Measurements from ENCODE around the gene RO60. TPM values are rescaled to one million over a fixed set of nuclear protein-coding genes. Genes with fewer than 3 reads are reported as not detected.

RO60 gene
- total RNA-seq, 4 donors from 2014 or later, result 112 to 277 (median 168) TPM

DNA sequence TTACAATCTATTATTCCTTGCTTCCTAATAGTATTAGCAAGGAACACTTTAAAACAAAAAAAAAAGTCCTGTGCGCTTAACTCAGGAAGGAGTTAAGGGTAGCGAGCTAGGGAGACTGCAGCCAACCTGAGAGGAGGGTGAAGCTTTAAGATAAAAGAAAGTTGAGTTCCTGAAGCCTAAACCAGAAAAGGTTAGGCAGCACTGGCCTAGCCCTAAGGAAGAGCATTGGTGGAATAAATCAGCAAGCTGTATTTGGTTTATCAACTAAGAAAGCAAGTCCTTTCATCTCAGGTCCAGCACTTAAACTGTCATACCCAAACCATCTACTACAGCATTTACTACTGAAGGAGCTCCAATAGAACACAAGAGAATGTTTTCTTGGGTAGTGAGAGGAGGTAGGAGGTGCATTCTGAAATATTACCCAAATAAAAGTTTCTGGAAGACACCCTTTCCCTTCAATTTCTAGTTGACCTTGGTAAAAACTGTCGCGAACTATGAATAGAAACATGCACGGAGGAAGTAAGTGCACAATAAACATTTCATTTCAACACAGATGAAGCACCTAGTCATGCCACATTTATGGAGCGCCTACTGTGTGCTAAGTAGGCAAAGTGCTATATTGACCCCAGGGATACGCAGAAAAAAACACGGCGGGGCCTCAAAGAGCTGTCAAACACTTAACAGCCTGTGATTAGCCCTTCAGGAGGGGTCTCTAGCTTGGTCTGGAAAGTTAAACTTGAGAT is 44.5 kb downstream of the RO60 start:
- Histone ChIP-seq H3K9me3 (no peaks in the 10 kb centered on the region), H3K4me1 (peaks cover 17 to 28% (median 22%) of the 10 kb centered on the region in 4 donors), H3K36me3 (peaks cover 7 to 19% (median 17%) of the 10 kb centered on the region in 4 donors), H3K4me3 (peak overlapping the region; percentile 72 to 88 (median 81)), H3K27me3 (no peaks in the 10 kb centered on the region), H3K27ac (replicated peaks in 1 of 4) (peak overlapping the region; percentile 91 to 96 (median 92))
- intact Hi-C loops (cut with DNase I), result loop anchor here (5.0 kb wide), 1 partner anchor 42 kb away; no protein-coding TSS in a partner anchor
- DNase-seq (ENCODE audit: extremely low spot score), result no peak
- WGBS, result 33% methylated on average over 9 of the region's 9 CpGs
- TF ChIP-seq, protein P1, sequence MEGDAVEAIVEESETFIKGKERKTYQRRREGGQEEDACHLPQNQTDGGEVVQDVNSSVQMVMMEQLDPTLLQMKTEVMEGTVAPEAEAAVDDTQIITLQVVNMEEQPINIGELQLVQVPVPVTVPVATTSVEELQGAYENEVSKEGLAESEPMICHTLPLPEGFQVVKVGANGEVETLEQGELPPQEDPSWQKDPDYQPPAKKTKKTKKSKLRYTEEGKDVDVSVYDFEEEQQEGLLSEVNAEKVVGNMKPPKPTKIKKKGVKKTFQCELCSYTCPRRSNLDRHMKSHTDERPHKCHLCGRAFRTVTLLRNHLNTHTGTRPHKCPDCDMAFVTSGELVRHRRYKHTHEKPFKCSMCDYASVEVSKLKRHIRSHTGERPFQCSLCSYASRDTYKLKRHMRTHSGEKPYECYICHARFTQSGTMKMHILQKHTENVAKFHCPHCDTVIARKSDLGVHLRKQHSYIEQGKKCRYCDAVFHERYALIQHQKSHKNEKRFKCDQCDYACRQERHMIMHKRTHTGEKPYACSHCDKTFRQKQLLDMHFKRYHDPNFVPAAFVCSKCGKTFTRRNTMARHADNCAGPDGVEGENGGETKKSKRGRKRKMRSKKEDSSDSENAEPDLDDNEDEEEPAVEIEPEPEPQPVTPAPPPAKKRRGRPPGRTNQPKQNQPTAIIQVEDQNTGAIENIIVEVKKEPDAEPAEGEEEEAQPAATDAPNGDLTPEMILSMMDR (IDR thresholded peaks at IDR 0.05), result no peak
- TF ChIP-seq POLR2AphosphoS5 (IDR thresholded peaks at IDR 0.05) (no peak), EP300 (IDR thresholded peaks at IDR 0.05) (no peak), POLR2A (IDR thresholded peaks at IDR 0.05; ENCODE audit: low read depth) (no peak)

- peak overlapping the region; percentile 72 to 88 (median 81) for H3K4me3 ChIP-seq
- TF ChIP-seq POLR2A (IDR thresholded peaks at IDR 0.05; ENCODE audit: low read depth) (no peak), POLR2AphosphoS5 (IDR thresholded peaks at IDR 0.05) (no peak), EP300 (IDR thresholded peaks at IDR 0.05) (no peak)
- TF ChIP-seq, protein P1 (IDR thresholded peaks at IDR 0.05), result no peak
- H3K36me3 ChIP-seq, result peaks cover 3 to 13% (median 12%) of the 10 kb centered on the region in 4 donors
- no peaks in the 10 kb centered on the region for H3K27me3 ChIP-seq
- WGBS, result 0% methylated on average over 4 of the region's 24 CpGs
- no peak for DNase-seq (ENCODE audit: extremely low spot score)
- peak overlapping the region; percentile 91 to 96 (median 92) for H3K27ac ChIP-seq (replicated peaks in 1 of 4)
- intact Hi-C loops (cut with DNase I), result loop anchor here (5.0 kb wide), 1 partner anchor 42 kb away; no protein-coding TSS in a partner anchor
- H3K4me1 ChIP-seq, result peaks cover 17 to 28% (median 22%) of the 10 kb centered on the region in 4 donors
- no peaks in the 10 kb centered on the region for H3K9me3 ChIP-seq
These were observed 45.1 kb downstream of the RO60 start for GRCh38 chr1:193104502-193104906.

- 0% methylated on average over 7 of the region's 73 CpGs for WGBS
- H3K9me3 ChIP-seq, result no peaks in the 10 kb centered on the region
- H3K27me3 ChIP-seq, result no peaks in the 10 kb centered on the region
- peaks cover 0 to 7% (median 5%) of the 10 kb centered on the region in 4 donors for H3K36me3 ChIP-seq
- TF ChIP-seq POLR2A (IDR thresholded peaks at IDR 0.05; ENCODE audit: low read depth), result peak; percentile 42
- TF ChIP-seq POLR2AphosphoS5 (IDR thresholded peaks at IDR 0.05), result peak; percentile 76 to 92
- TF ChIP-seq, protein P1 (IDR thresholded peaks at IDR 0.05), result peak in 1 of 3 experiments; percentile 36
- TF ChIP-seq EP300 (IDR thresholded peaks at IDR 0.05), result no peak
- intact Hi-C loops (cut with DNase I), result loop anchor here (1.0 to 5.0 kb wide), 2 partner anchors 16 to 43 kb away; no protein-coding TSS in a partner anchor
- H3K27ac ChIP-seq (replicated peaks in 1 of 4), result peak within 1 kb of the TSS; percentile 91 to 96 (median 92)
- peaks cover 17 to 28% (median 22%) of the 10 kb centered on the region in 4 donors for H3K4me1 ChIP-seq
- DNase-seq (ENCODE audit: extremely low spot score), result peak; percentile 96
- H3K4me3 ChIP-seq, result peak within 1 kb of the TSS; percentile 72 to 88 (median 81)
These were observed 45.8 kb downstream of the RO60 start, which contains the start of gene GLRX2 for GRCh38 chr1:193104907-193105820. TSS of gene GLRX2 (minus strand) at chr1:193105414. CDS start at chr1:193105382, 32 bp downstream.

DNA sequence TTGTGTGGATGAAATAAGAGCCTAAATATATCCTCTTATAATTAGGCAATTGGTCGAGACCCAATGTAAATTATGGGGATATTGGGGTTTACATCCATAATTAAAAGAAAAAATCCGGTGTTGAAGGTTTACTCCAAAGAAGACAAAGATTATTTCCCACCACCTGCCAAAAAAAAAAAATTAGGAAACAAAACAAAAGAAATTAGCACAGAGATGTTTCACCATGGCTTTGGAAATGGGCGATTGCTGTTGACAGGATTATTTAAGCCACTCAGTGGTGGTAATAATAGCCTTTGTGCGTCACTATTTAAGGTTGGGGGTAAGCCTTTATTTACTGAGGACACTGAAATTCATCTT is 46.4 kb downstream of the RO60 start:
- Histone ChIP-seq H3K4me3 (peak overlapping the region; percentile 72 to 88 (median 81)), H3K27ac (replicated peaks in 1 of 4) (peak overlapping the region; percentile 91 to 96 (median 92)), H3K9me3 (no peaks in the 10 kb centered on the region), H3K4me1 (peaks cover 17 to 28% (median 22%) of the 10 kb centered on the region in 4 donors), H3K27me3 (no peaks in the 10 kb centered on the region), H3K36me3 (peaks cover 0 to under 1% (median 0%) of the 10 kb centered on the region in 4 donors)
- 34% methylated on average over 4 of the region's 4 CpGs for WGBS
- no peak for DNase-seq (ENCODE audit: extremely low spot score)
- TF ChIP-seq, protein P1 (IDR thresholded peaks at IDR 0.05), result no peak
- TF ChIP-seq EP300 (IDR thresholded peaks at IDR 0.05) (no peak), POLR2AphosphoS5 (IDR thresholded peaks at IDR 0.05) (no peak), POLR2A (IDR thresholded peaks at IDR 0.05; ENCODE audit: low read depth) (no peak)
- intact Hi-C loops (cut with DNase I), result loop anchor here (1.0 kb wide), 1 partner anchor 16 kb away; no protein-coding TSS in a partner anchor
